Kidney epithelial cell (primary cell): ENCODE measurements around the gene GOLGA5. TPM values are rescaled to one million over a fixed set of nuclear protein-coding genes. Genes with fewer than 3 reads are reported as not detected.
"Not testable (repeated sequence)": the region's sequence is repeated elsewhere in the genome, so short reads cannot be mapped to it uniquely, and the experiment has no call there.

ENCODE experiments used
- DNase-seq: peaks from one replicate; pipeline ENCODE4 v3.0.0-alpha.2; 2010; ENCODE audit warnings: low read depth
- H3K27me3 ChIP-seq: 2 replicates; pipeline ENCODE4 v1.6.0; 2011; ENCODE audit warnings: low read length; ENCODE audit not compliant: control insufficient read depth, insufficient read depth
- H3K36me3 ChIP-seq: 2 replicates; pipeline ENCODE4 v1.5.1; 2011; ENCODE audit warnings: low read length; ENCODE audit not compliant: control insufficient read depth, insufficient read depth
- H3K4me3 ChIP-seq: 2 replicates; pipeline ENCODE4 v1.5.1; 2011; ENCODE audit warnings: low read depth, mild to moderate bottlenecking, control low read depth, low read length
- CTCF ChIP-seq: IDR thresholded peaks from 2 replicates; pipeline ENCODE4 v1.5.1; 2011; ENCODE audit warnings: mild to moderate bottlenecking, moderate library complexity, low read length, control low read depth, inconsistent platforms; ENCODE audit not compliant: insufficient read depth, poor library complexity, severe bottlenecking
- total RNA-seq: library from RNA; depleted of rRNA; stranded (reverse); fragments of >200 nt; gene quantifications from 2 replicates; pipeline ENCODE4 v1.2.3, GENCODE V29; 2015

The GOLGA5 gene
- total RNA-seq, 1 donor from 2014 or later = 41.2 TPM

DNA sequence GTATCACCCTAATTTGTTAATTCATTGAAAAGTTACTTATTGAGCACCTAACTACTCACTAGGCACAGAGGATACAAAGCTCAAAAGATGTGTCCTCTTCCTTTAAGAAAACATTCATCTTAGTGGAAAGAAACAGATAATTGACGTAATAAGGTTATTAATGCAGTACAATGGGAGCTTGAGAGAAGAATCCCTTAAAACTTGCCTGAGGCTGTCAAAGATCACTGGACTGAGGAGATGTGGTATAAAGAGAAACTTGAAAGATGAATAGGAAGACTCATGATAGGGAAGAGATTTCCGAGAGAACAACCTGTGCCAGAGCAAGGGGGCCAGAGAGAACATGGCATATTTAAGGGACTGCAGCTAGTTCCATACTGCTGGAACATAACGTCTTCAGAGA is 19.1 kb downstream of the GOLGA5 start:
- no peaks in the 10 kb centered on the region for H3K27me3 ChIP-seq
- TF ChIP-seq CTCF = no peak
- no peak for DNase-seq
- peaks cover 4% of the 10 kb centered on the region for H3K36me3 ChIP-seq
- no peak overlapping the region for H3K4me3 ChIP-seq

GRCh38 chr14:92819011-92819597 is 25.0 kb downstream of the GOLGA5 start:
- DNase-seq = no peak
- H3K36me3 ChIP-seq = no peaks in the 10 kb centered on the region
- H3K27me3 ChIP-seq = no peaks in the 10 kb centered on the region
- H3K4me3 ChIP-seq = no peak overlapping the region
- TF ChIP-seq CTCF = no peak

GRCh38 chr14:92819680-92820535 is 25.8 kb downstream of the GOLGA5 start:
- not testable (repeated sequence) for H3K27me3 ChIP-seq, H3K36me3 ChIP-seq, H3K4me3 ChIP-seq, DNase-seq

GRCh38 chr14:92820536-92820840 is 26.4 kb downstream of the GOLGA5 start:
- H3K27me3 ChIP-seq, H3K36me3 ChIP-seq, DNase-seq, H3K4me3 ChIP-seq: not testable (repeated sequence)

- Histone ChIP-seq H3K36me3 (no peaks in the 10 kb centered on the region), H3K4me3 (no peak overlapping the region), H3K27me3 (no peaks in the 10 kb centered on the region)
- no peak for TF ChIP-seq CTCF
- DNase-seq = no peak
Observed at GRCh38 chr14:92830902-92831301, 36.8 kb downstream of the GOLGA5 start.

GRCh38 chr14:92832137-92832700 is 38.1 kb downstream of the GOLGA5 start:
- no peak for TF ChIP-seq CTCF
- Histone ChIP-seq H3K27me3 (no peaks in the 10 kb centered on the region), H3K36me3 (no peaks in the 10 kb centered on the region), H3K4me3 (no peak overlapping the region)
- DNase-seq = no peak
